Liver (tissue), 3 donors: ENCODE measurements around the gene CRY1.

Source experiments
- FOXA2 ChIP-seq: IDR thresholded peaks from 2 replicates; pipeline ENCODE4 v1.6.1; 2016; ENCODE audit warnings: antibody characterized with exemption
- GABPA ChIP-seq, 2 donors: IDR thresholded peaks in 1 of 2; conservative IDR thresholded peaks in 1 of 2; 2 replicates each; pipeline ENCODE4 v1.6.1; 2016; ENCODE audit warnings: antibody characterized with exemption in 2 of 2, mild to moderate bottlenecking in 1 of 2, moderate library complexity in 1 of 2
- NR2F2 ChIP-seq: IDR thresholded peaks from 2 replicates; pipeline ENCODE4 v1.6.1; 2016; ENCODE audit warnings: antibody characterized with exemption
- RAD21 ChIP-seq, 2 donors: IDR thresholded peaks; 2 replicates each; pipeline ENCODE4 v1.6.1; 2016; ENCODE audit warnings: antibody characterized with exemption in 2 of 2, mild to moderate bottlenecking in 2 of 2
- SP1 ChIP-seq: IDR thresholded peaks from 2 replicates; pipeline ENCODE4 v1.6.1; 2018; ENCODE audit warnings: antibody characterized with exemption, mild to moderate bottlenecking
- TAF1 ChIP-seq: conservative IDR thresholded peaks from 2 replicates; pipeline ENCODE4 v1.6.1; 2016; ENCODE audit warnings: antibody characterized with exemption, mild to moderate bottlenecking
- YY1 ChIP-seq: IDR thresholded peaks from 2 replicates; pipeline ENCODE4 v1.6.1; 2016; ENCODE audit warnings: antibody characterized with exemption, mild to moderate bottlenecking
- TF ChIP-seq, protein P1 (sequence below): fragments of 150-350 bp; IDR thresholded peaks from 2 replicates; pipeline ENCODE4 v1.5.1; 2017; ENCODE audit warnings: improper control_type of control experiment, low read depth, low read length; ENCODE audit not compliant: missing input control
- TF ChIP-seq, protein P2 (sequence below): IDR thresholded peaks from 2 replicates; pipeline ENCODE4 v1.6.1; 2016; ENCODE audit warnings: antibody characterized with exemption, mild to moderate bottlenecking
- TF ChIP-seq, protein P3 (sequence below): IDR thresholded peaks from 2 replicates; pipeline ENCODE4 v1.6.1; 2016; ENCODE audit warnings: antibody characterized with exemption
- donor health status: healthy.
- donor health status: healthy.

DNA sequence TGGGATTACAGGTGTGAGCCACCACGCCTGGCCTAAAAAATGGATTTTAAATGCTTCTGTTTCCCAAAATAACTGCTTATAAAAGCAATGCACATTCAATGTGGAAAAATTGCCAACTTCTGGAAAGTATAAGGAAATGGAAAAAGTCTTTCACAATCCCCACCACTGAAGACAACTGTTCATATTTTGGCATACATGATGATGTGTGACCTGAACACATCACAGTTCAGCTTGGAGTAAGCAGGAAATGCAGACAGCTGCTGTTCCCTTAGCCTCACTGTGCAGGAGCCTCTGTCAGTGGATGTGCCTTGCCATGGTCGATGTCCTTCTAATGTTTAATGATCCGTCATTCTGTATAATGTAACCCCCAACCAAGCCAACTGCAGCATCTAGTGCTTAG, 111.6 kb downstream of the CRY1 start:
- TF ChIP-seq, protein P1, sequence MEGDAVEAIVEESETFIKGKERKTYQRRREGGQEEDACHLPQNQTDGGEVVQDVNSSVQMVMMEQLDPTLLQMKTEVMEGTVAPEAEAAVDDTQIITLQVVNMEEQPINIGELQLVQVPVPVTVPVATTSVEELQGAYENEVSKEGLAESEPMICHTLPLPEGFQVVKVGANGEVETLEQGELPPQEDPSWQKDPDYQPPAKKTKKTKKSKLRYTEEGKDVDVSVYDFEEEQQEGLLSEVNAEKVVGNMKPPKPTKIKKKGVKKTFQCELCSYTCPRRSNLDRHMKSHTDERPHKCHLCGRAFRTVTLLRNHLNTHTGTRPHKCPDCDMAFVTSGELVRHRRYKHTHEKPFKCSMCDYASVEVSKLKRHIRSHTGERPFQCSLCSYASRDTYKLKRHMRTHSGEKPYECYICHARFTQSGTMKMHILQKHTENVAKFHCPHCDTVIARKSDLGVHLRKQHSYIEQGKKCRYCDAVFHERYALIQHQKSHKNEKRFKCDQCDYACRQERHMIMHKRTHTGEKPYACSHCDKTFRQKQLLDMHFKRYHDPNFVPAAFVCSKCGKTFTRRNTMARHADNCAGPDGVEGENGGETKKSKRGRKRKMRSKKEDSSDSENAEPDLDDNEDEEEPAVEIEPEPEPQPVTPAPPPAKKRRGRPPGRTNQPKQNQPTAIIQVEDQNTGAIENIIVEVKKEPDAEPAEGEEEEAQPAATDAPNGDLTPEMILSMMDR: no peak
- TF ChIP-seq GABPA (IDR thresholded peaks at IDR 0.05 in 1 of 2, conservative IDR thresholded peaks at IDR 0.05 in 1 of 2) (no peak), SP1 (no peak), NR2F2 (peak; percentile 75), RAD21 (IDR thresholded peaks at IDR 0.05) (peak in 1 of 2 donors; percentile 22), FOXA2 (no peak), TAF1 (no peak), YY1 (no peak)
- TF ChIP-seq, protein P2, sequence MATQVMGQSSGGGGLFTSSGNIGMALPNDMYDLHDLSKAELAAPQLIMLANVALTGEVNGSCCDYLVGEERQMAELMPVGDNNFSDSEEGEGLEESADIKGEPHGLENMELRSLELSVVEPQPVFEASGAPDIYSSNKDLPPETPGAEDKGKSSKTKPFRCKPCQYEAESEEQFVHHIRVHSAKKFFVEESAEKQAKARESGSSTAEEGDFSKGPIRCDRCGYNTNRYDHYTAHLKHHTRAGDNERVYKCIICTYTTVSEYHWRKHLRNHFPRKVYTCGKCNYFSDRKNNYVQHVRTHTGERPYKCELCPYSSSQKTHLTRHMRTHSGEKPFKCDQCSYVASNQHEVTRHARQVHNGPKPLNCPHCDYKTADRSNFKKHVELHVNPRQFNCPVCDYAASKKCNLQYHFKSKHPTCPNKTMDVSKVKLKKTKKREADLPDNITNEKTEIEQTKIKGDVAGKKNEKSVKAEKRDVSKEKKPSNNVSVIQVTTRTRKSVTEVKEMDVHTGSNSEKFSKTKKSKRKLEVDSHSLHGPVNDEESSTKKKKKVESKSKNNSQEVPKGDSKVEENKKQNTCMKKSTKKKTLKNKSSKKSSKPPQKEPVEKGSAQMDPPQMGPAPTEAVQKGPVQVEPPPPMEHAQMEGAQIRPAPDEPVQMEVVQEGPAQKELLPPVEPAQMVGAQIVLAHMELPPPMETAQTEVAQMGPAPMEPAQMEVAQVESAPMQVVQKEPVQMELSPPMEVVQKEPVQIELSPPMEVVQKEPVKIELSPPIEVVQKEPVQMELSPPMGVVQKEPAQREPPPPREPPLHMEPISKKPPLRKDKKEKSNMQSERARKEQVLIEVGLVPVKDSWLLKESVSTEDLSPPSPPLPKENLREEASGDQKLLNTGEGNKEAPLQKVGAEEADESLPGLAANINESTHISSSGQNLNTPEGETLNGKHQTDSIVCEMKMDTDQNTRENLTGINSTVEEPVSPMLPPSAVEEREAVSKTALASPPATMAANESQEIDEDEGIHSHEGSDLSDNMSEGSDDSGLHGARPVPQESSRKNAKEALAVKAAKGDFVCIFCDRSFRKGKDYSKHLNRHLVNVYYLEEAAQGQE: no peak
- TF ChIP-seq, protein P3, sequence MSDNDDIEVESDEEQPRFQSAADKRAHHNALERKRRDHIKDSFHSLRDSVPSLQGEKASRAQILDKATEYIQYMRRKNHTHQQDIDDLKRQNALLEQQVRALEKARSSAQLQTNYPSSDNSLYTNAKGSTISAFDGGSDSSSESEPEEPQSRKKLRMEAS: no peak
